ENCODE data around the gene SGTA. TPM values are rescaled to one million over a fixed set of nuclear protein-coding genes. Genes with fewer than 3 reads are reported as not detected.

SGTA gene
- total RNA-seq, 1 experiment from 2014 or later = 85.7 TPM

- DNase-seq (ENCODE audit: low read depth, low spot score) (no peak), ATAC-seq (no peak)
- no peak overlapping the region for H3K4me3 ChIP-seq (ENCODE audit: low read depth in 2 of 2, low read length in 2 of 2)
- H3K27me3 ChIP-seq (ENCODE audit: control insufficient read depth, insufficient read depth, low read length) = no peaks in the 10 kb centered on the region
- ChIA-PET POLR2A (no interaction called here), CTCF (no interaction called here)
- intact Hi-C loops (cut with micrococcal nuclease; ENCODE audit: unreplicated experiment) = no loop called here
- no TSS peak for BruUV-seq (replicated peaks)
- H3K4me1 ChIP-seq (ENCODE audit: control insufficient read depth, insufficient read depth, low read length) = no peaks in the 10 kb centered on the region
- in situ Hi-C loops (cut with HindIII; ENCODE audit: low pct_unique_long_range_greater_than_20kb, low sequenced_read_pairs) = no loop called here
- no peaks in the 10 kb centered on the region; the same call in 1 of the 2 replicates for H3K36me3 ChIP-seq (ENCODE audit: control insufficient read depth, insufficient read depth, low read length)
- TF ChIP-seq SIN3A (IDR thresholded peaks at IDR 0.05; ENCODE audit: borderline replicate concordance, insufficient read depth, low read depth, low read length) = no peak
- no peak for TF ChIP-seq REST (IDR thresholded peaks at IDR 0.05; ENCODE audit: insufficient read depth in 1 of 2, low read depth in 2 of 2, low read length in 1 of 2)
- no peak for TF ChIP-seq CTCF (IDR thresholded peaks at IDR 0.05)
- no peak for TF ChIP-seq TCF7L2 (IDR thresholded peaks at IDR 0.05; ENCODE audit: low read depth, low read length)
- TF ChIP-seq POLR2AphosphoS5 (IDR thresholded peaks at IDR 0.05; ENCODE audit: low read depth, low read length) = no peak
- no peaks in the 10 kb centered on the region for H3K9me3 ChIP-seq (ENCODE audit: control insufficient read depth, insufficient read depth, low read depth, low read length)
- no peak overlapping the region for H3K27ac ChIP-seq (ENCODE audit: low read length)
These were observed 19.4 kb downstream of the SGTA start for GRCh38 chr19:2763687-2764086.

- H3K27me3 ChIP-seq (ENCODE audit: control insufficient read depth, insufficient read depth, low read length) = no peaks in the 10 kb centered on the region
- no peaks in the 10 kb centered on the region for H3K9me3 ChIP-seq (ENCODE audit: control insufficient read depth, insufficient read depth, low read depth, low read length)
- in situ Hi-C loops (cut with HindIII; ENCODE audit: low pct_unique_long_range_greater_than_20kb, low sequenced_read_pairs) = no loop called here
- intact Hi-C loops (cut with micrococcal nuclease; ENCODE audit: unreplicated experiment) = no loop called here
- H3K27ac ChIP-seq (ENCODE audit: low read length) = no peak overlapping the region
- no peaks in the 10 kb centered on the region; the same call in 1 of the 2 replicates for H3K36me3 ChIP-seq (ENCODE audit: control insufficient read depth, insufficient read depth, low read length)
- H3K4me3 ChIP-seq (ENCODE audit: low read depth in 2 of 2, low read length in 2 of 2) = no peak overlapping the region
- ChIA-PET POLR2A (no interaction called here), CTCF (no interaction called here)
- TF ChIP-seq CTCF (IDR thresholded peaks at IDR 0.05) (no peak), TCF7L2 (IDR thresholded peaks at IDR 0.05; ENCODE audit: low read depth, low read length) (no peak), REST (IDR thresholded peaks at IDR 0.05; ENCODE audit: insufficient read depth in 1 of 2, low read depth in 2 of 2, low read length in 1 of 2) (no peak), SIN3A (IDR thresholded peaks at IDR 0.05; ENCODE audit: borderline replicate concordance, insufficient read depth, low read depth, low read length) (no peak), POLR2AphosphoS5 (IDR thresholded peaks at IDR 0.05; ENCODE audit: low read depth, low read length) (no peak)
- no peak for ATAC-seq
- BruUV-seq (replicated peaks) = no TSS peak
- no peaks in the 10 kb centered on the region for H3K4me1 ChIP-seq (ENCODE audit: control insufficient read depth, insufficient read depth, low read length)
- no peak for DNase-seq (ENCODE audit: low read depth, low spot score)
These were observed 20.1 kb downstream of the SGTA start for GRCh38 chr19:2762783-2763496.
